Esophagus squamous epithelium (tissue), 4 donors: ENCODE measurements around the gene NKG7.
"Not testable (repeated sequence)": the region's sequence is repeated elsewhere in the genome, so short reads cannot be mapped to it uniquely, and the experiment has no call there.

Experiments
- CTCF ChIP-seq, 6 experiments: fragments of 450-650 bp in 4 of 6; fragments of 200-600 bp in 2 of 6; sonication (generic) in 2 of 6; IDR thresholded peaks; one replicate each; pipeline ENCODE4 v1.5.1; 2016 to 2019; ENCODE audit warnings: antibody characterized with exemption in 6 of 6, mild to moderate bottlenecking in 4 of 6, moderate library complexity in 4 of 6
- POLR2A ChIP-seq, 4 donors: fragments of 450-650 bp; IDR thresholded peaks; one replicate each; pipeline ENCODE4 v1.6.1; 2017; ENCODE audit warnings: antibody characterized with exemption in 4 of 4, mild to moderate bottlenecking in 4 of 4, moderate library complexity in 3 of 4

- not testable (repeated sequence) for TF ChIP-seq CTCF, POLR2A (IDR thresholded peaks at IDR 0.05)
Observed at GRCh38 chr19:51397453-51397852, 25.0 kb upstream of the NKG7 start.
